GM19455 (cell line): ENCODE measurements around the gene IQCC.

Source experiments
- ATAC-seq: cut with Tn5 transposase; IDR thresholded peaks from one replicate; pipeline ENCODE4 v1.9.1; 2021; ENCODE audit not compliant: unreplicated experiment

IQCC gene

GRCh38 chr1:32195531-32195930 is 9.9 kb upstream of the IQCC start:
- no peak for ATAC-seq

- no peak for ATAC-seq
Measured at GRCh38 chr1:32195972-32196823, 9.3 kb upstream of the IQCC start.

- no peak for ATAC-seq
Measured at GRCh38 chr1:32197074-32197473, 8.4 kb upstream of the IQCC start.

- ATAC-seq = no peak
Measured at GRCh38 chr1:32197837-32198236, 7.6 kb upstream of the IQCC start.

- no peak for ATAC-seq
Measured at GRCh38 chr1:32198237-32199042, 7.0 kb upstream of the IQCC start.

- ATAC-seq = no peak
Measured at GRCh38 chr1:32199043-32199716, 6.3 kb upstream of the IQCC start.

- no peak for ATAC-seq
Measured at GRCh38 chr1:32199717-32200072, 5.8 kb upstream of the IQCC start.

GRCh38 chr1:32200226-32201010 is 5.1 kb upstream of the IQCC start, which contains the start of gene CCDC28B:
CCDC28B (plus strand) TSS chr1:32200595; CDS start chr1:32201936, 1,341 bp downstream.
- no peak for ATAC-seq

GRCh38 chr1:32201011-32201855 is 4.2 kb upstream of the IQCC start:
- ATAC-seq = no peak

GRCh38 chr1:32204943-32205361 is 519 bp upstream of the IQCC start:
- ATAC-seq = no peak

GRCh38 chr1:32208469-32208868 is 3.0 kb downstream of the IQCC start:
- ATAC-seq = no peak

GRCh38 chr1:32208891-32209328 is 3.4 kb downstream of the IQCC start, which contains the start of gene DCDC2B:
DCDC2B (plus strand) TSS chr1:32209089; CDS start chr1:32209094, 5 bp downstream.
- ATAC-seq = no peak

- ATAC-seq = no peak
Measured at GRCh38 chr1:32215629-32216480, 10.4 kb downstream of the IQCC start.

GRCh38 chr1:32216566-32216965 is 11.1 kb downstream of the IQCC start:
- no peak for ATAC-seq

GRCh38 chr1:32219022-32219421 is 13.6 kb downstream of the IQCC start:
- no peak for ATAC-seq

- no peak for ATAC-seq
Measured at GRCh38 chr1:32220746-32221580, 15.5 kb downstream of the IQCC start.

- ATAC-seq = no peak
Measured at GRCh38 chr1:32221581-32221979, 16.1 kb downstream of the IQCC start.
